Thymus (tissue), 11 donors: ENCODE results near the gene WDR73. TPM values are rescaled to one million over a fixed set of nuclear protein-coding genes. Genes with fewer than 3 reads are reported as not detected.

ENCODE experiments used
- DNase-seq, 9 donors: peaks; one replicate each; pipeline ENCODE4 v3.0.0-alpha.2; 2013; ENCODE audit warnings: low spot score in 9 of 9, low read depth in 6 of 9, missing footprints in 1 of 9
- H3K27ac ChIP-seq, 2 donors: one replicate each; pipeline ENCODE4 v1.5.1; 2013; ENCODE audit warnings: control low read depth in 1 of 2, low read depth in 1 of 2, low read length in 1 of 2, mild to moderate bottlenecking in 1 of 2, moderate library complexity in 1 of 2
- H3K27me3 ChIP-seq, 2 donors: one replicate each; pipeline ENCODE4 v1.5.1; 2013; ENCODE audit warnings: low read length in 1 of 2; ENCODE audit not compliant: control insufficient read depth in 2 of 2, insufficient read depth in 1 of 2
- H3K36me3 ChIP-seq, 2 donors: one replicate each; pipeline ENCODE4 v1.5.1; 2013; ENCODE audit warnings: low read length in 1 of 2, mild to moderate bottlenecking in 1 of 2, moderate library complexity in 1 of 2; ENCODE audit not compliant: control insufficient read depth in 2 of 2, insufficient read depth in 2 of 2
- H3K4me1 ChIP-seq, 2 donors: one replicate each; pipeline ENCODE4 v1.5.1; 2013; ENCODE audit warnings: low read length in 2 of 2; ENCODE audit not compliant: control insufficient read depth in 2 of 2, insufficient read depth in 2 of 2
- H3K4me3 ChIP-seq, 2 donors: one replicate each; pipeline ENCODE4 v1.5.1; 2013; ENCODE audit warnings: low read length in 2 of 2, control low read depth in 1 of 2, mild to moderate bottlenecking in 1 of 2
- H3K9me3 ChIP-seq, 2 donors: one replicate each; pipeline ENCODE4 v1.5.1; 2013; ENCODE audit warnings: low read length in 1 of 2, mild to moderate bottlenecking in 1 of 2; ENCODE audit not compliant: control insufficient read depth in 2 of 2, insufficient read depth in 1 of 2
- WGBS: extraction: QIAGEN DNeasy Blood & Tissue Kit; methylation state at CpG from one replicate; pipeline ENCODE4 v1.1.7; 2013; 5-methylcytosine and 5-hydroxymethylcytosine counted together
- polyA plus RNA-seq: library from polyadenylated mRNA; stranded (reverse); fragments of 200-250 nt; gene quantifications from one replicate; pipeline ENCODE4 v1.2.3, GENCODE V29; 2013
- total RNA-seq: library from RNA; stranded (reverse); fragments of 120-200 nt; gene quantifications from one replicate; pipeline ENCODE4 v1.2.4, GENCODE V29; 2013
- donor health status: healthy.

The WDR73 gene
- total and polyA plus RNA-seq, 2 donors = 20.4 to 22.4 TPM

DNA sequence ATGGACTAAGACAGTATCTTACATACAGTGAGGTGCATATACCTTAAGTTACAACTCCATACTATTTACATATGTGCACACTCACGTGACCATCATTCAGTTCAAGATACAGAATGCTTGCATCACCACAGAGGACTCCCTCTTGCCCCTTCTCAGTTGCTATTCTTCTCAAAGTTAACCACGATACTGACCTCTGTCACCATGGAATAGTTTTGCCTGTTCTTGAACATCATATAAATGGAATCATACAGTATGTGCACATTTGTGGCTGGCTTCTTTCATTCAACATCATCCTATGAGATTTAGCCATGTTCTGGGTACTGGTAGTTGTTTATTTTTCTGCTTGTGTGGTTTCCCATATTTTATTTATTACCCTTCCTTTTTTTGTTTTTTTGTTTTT, 63.7 kb downstream of the WDR73 start:
- Histone ChIP-seq H3K27me3 (no peaks in the 10 kb centered on the region), H3K4me1 (peaks cover 0 to 8% of the 10 kb centered on the region in 2 donors), H3K9me3 (peaks cover 0 to 5% of the 10 kb centered on the region in 2 donors), H3K36me3 (no peaks in the 10 kb centered on the region), H3K4me3 (no peak overlapping the region), H3K27ac (no peak overlapping the region)
- 96% methylated on average over 2 of the region's 2 CpGs for WGBS
- no peak for DNase-seq

Other genes starting within 250 kb of the WDR73 start
- 17.7 TPM for gene ZSCAN2, start 53.3 kb downstream of the WDR73 start, total RNA-seq
- 8.4 TPM for gene ZSCAN2, start 53.3 kb downstream of the WDR73 start, polyA plus RNA-seq
- gene NMB, start 3.9 kb upstream of the WDR73 start, total RNA-seq = 5.8 TPM
- gene NMB, start 3.9 kb upstream of the WDR73 start, polyA plus RNA-seq = 4.9 TPM
- 120 TPM for gene SEC11A, start 61.9 kb upstream of the WDR73 start, total RNA-seq
- 158 TPM for gene SEC11A, start 61.9 kb upstream of the WDR73 start, polyA plus RNA-seq
- 5.9 TPM for gene ZNF592, start 94.3 kb upstream of the WDR73 start, total RNA-seq
- gene ZNF592, start 94.3 kb upstream of the WDR73 start, polyA plus RNA-seq = 9.7 TPM
- gene ALPK3, start 163.1 kb upstream of the WDR73 start, total RNA-seq = 1.1 TPM
- gene ALPK3, start 163.1 kb upstream of the WDR73 start, polyA plus RNA-seq = 1.3 TPM
- gene SLC28A1, start 230.4 kb upstream of the WDR73 start, total RNA-seq = 0.05 TPM
- gene SLC28A1, start 230.4 kb upstream of the WDR73 start, polyA plus RNA-seq = 0.18 TPM